Fibroblast of villous mesenchyme (primary cell): ENCODE results near the gene ASB18. TPM values are rescaled to one million over a fixed set of nuclear protein-coding genes. Genes with fewer than 3 reads are reported as not detected.

ENCODE experiments used
- DNase-seq: peaks from one replicate; pipeline ENCODE4 v3.0.0-alpha.2; 2010; ENCODE audit warnings: low read depth
- H3K4me3 ChIP-seq: 2 replicates; pipeline ENCODE4 v1.5.1; 2011; ENCODE audit warnings: low read depth, mild to moderate bottlenecking, low read length
- CTCF ChIP-seq: IDR thresholded peaks from 2 replicates; pipeline ENCODE4 v1.5.1; 2012; ENCODE audit warnings: low read depth, mild to moderate bottlenecking, low read length; ENCODE audit not compliant: insufficient read depth
- total RNA-seq: library from RNA; depleted of rRNA; stranded (reverse); fragments of >200 nt; gene quantifications from 2 replicates; pipeline ENCODE4 v1.2.3, GENCODE V29; 2012

The ASB18 gene
- total RNA-seq, 1 donor = not detected

GRCh38 chr2:236209996-236210395, 54.2 kb downstream of the ASB18 start:
- no peak for DNase-seq
- TF ChIP-seq CTCF = no peak
- no peak overlapping the region for H3K4me3 ChIP-seq

GRCh38 chr2:236209535-236209934, 54.7 kb downstream of the ASB18 start:
- no peak overlapping the region for H3K4me3 ChIP-seq
- no peak for DNase-seq
- no peak for TF ChIP-seq CTCF

GRCh38 chr2:236208019-236208926, 55.9 kb downstream of the ASB18 start:
- no peak overlapping the region for H3K4me3 ChIP-seq
- TF ChIP-seq CTCF = no peak
- no peak for DNase-seq

GRCh38 chr2:236207472-236207871, 56.7 kb downstream of the ASB18 start:
- H3K4me3 ChIP-seq = no peak overlapping the region
- DNase-seq = no peak
- TF ChIP-seq CTCF = no peak

- no peak for DNase-seq
- TF ChIP-seq CTCF = no peak
- no peak overlapping the region for H3K4me3 ChIP-seq
Observed at GRCh38 chr2:236205867-236206645, 58.1 kb downstream of the ASB18 start.

- no peak for DNase-seq
- TF ChIP-seq CTCF = no peak
- H3K4me3 ChIP-seq = no peak overlapping the region
Observed at GRCh38 chr2:236204953-236205352, 59.3 kb downstream of the ASB18 start.
